ENCODE results near the gene NRL.

Gene NRL

DNA sequence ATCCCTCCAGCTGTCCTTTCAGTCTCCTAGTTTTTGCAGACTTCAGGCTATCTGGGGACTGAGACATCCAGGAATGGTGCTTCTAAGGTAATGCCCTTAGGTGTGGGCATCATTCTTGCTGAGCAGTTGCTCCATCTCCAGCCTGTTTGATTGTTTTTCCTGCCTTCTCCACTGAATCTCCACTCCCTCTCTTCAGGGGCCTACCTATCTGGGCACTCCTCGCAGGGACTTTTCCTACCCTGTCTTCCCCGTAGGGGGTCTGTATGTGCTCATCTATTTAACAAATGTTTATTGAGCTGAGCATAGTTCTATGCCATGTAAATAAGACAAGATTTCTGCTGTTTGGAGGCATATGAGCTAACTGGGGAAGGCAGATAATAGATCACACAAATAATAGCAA is 18.2 kb upstream of the NRL start:
- H3K36me3 ChIP-seq (ENCODE audit: control insufficient read depth in 2 of 2, insufficient read depth in 2 of 2, low read length in 2 of 2): peaks cover 7 to 8% of the 10 kb centered on the region in 2 donors
- no peak overlapping the region for H3K9ac ChIP-seq (ENCODE audit: low read length in 2 of 2)
- no peaks in the 10 kb centered on the region for H3K9me3 ChIP-seq (ENCODE audit: control insufficient read depth in 2 of 2, low read length in 2 of 2)
- no peak overlapping the region for H3K27ac ChIP-seq (ENCODE audit: low read length)
- no peak overlapping the region for H3K4me3 ChIP-seq (ENCODE audit: low read length in 2 of 2)
- no peaks in the 10 kb centered on the region for H3K27me3 ChIP-seq (ENCODE audit: control insufficient read depth in 1 of 2, insufficient read depth in 2 of 2, low read length in 2 of 2)
- peaks cover 23% of the 10 kb centered on the region for H3K4me1 ChIP-seq (ENCODE audit: control insufficient read depth, insufficient read depth, low read length)

DNA sequence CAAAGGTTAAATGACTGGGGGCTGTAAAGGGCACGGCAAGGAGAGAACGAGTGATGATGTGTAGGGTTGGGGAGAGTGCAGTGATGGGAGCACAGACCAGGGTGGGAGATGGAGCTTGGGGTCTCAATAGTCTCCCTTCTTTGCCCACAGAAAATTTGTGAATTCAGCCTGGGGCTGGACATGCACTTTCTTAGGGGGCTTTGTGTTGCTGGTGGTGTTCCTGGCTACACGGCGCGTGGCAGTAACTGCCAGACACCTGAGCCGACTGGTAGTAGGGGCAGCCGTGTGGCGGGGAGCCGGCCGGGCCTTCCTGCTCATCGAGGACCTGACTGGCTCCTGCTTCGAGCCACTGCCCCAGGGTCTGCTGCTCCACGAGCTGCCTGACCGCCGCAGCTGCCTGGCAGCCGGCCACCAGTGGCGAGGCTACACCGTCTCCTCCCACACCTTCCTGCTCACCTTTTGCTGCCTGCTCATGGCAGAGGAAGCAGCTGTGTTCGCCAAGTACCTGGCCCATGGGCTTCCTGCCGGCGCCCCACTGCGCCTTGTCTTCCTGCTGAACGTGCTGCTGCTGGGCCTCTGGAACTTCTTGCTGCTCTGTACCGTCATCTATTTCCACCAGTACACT is 17.4 kb upstream of the NRL start:
- H3K27ac ChIP-seq (ENCODE audit: low read length): no peak overlapping the region
- no peak overlapping the region for H3K9ac ChIP-seq (ENCODE audit: low read length in 2 of 2)
- H3K4me3 ChIP-seq (ENCODE audit: low read length in 2 of 2): no peak overlapping the region
- H3K9me3 ChIP-seq (ENCODE audit: control insufficient read depth in 2 of 2, low read length in 2 of 2): no peaks in the 10 kb centered on the region
- H3K36me3 ChIP-seq (ENCODE audit: control insufficient read depth in 2 of 2, insufficient read depth in 2 of 2, low read length in 2 of 2): no peaks in the 10 kb centered on the region
- H3K4me1 ChIP-seq (ENCODE audit: control insufficient read depth, insufficient read depth, low read length): peaks cover 15% of the 10 kb centered on the region
- H3K27me3 ChIP-seq (ENCODE audit: control insufficient read depth in 1 of 2, insufficient read depth in 2 of 2, low read length in 2 of 2): no peaks in the 10 kb centered on the region

DNA sequence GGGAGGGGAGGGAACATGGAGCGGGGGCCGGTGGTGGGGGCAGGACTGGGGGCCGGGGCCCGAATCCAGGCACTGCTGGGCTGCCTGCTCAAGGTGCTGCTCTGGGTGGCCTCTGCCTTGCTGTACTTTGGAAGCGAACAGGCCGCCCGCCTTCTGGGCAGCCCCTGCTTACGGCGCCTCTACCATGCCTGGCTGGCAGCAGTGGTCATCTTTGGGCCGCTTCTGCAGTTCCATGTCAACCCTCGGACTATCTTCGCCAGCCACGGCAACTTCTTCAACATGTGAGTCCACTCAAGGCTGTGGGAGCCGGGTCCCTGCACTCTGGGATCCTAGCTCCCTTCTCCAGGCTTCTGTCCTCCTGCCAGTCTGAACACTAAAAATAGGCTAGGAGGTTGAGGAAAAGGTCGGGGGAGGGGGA is 16.8 kb upstream of the NRL start:
- H3K9ac ChIP-seq (ENCODE audit: low read length in 2 of 2): no peak overlapping the region
- no peaks in the 10 kb centered on the region for H3K36me3 ChIP-seq (ENCODE audit: control insufficient read depth in 2 of 2, insufficient read depth in 2 of 2, low read length in 2 of 2)
- peaks cover 9% of the 10 kb centered on the region for H3K4me1 ChIP-seq (ENCODE audit: control insufficient read depth, insufficient read depth, low read length)
- no peak overlapping the region for H3K4me3 ChIP-seq (ENCODE audit: low read length in 2 of 2)
- H3K27ac ChIP-seq (ENCODE audit: low read length): no peak overlapping the region
- no peaks in the 10 kb centered on the region for H3K27me3 ChIP-seq (ENCODE audit: control insufficient read depth in 1 of 2, insufficient read depth in 2 of 2, low read length in 2 of 2)
- no peaks in the 10 kb centered on the region for H3K9me3 ChIP-seq (ENCODE audit: control insufficient read depth in 2 of 2, low read length in 2 of 2)

DNA sequence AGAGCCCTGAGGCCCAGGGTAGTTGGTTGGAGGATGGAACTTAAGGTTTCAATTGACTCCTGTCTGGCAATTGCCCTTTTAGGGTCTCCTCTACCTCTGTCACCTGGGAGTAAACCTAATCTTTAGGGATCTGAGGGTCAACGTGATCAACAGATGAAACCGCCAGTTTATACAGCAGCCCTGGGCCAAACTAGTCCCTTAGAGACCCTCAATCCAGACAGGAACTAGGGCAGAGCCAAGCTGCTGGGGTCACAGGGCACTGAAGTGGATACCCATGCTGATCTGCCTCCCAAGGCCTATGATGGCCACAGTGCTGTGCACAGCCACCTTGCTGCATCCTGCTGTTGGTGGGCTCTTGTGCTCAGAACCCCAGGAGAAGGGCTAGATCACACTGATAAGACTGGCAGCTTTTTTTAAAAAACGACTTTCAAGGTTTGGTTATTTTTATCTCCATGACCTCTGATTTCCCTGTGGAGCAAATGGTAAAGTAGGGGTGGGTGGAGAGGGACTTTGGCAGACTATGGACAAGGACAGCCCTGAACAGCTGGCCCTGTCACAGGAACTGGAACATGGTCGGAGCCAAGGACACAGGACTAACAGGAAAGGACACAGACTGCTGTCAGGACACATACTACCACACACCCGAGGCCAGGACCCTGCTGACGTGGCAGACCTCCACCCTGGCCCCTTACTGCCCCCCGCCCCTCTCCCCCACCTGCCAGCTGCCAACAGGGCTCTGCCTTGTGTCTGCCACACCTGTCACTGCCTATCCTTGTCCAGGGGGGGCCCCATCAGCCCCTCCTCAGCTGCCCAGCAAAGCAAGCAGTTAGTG is 16.2 kb upstream of the NRL start:
- Histone ChIP-seq H3K27me3 (ENCODE audit: control insufficient read depth in 1 of 2, insufficient read depth in 2 of 2, low read length in 2 of 2) (no peaks in the 10 kb centered on the region), H3K9me3 (ENCODE audit: control insufficient read depth in 2 of 2, low read length in 2 of 2) (no peaks in the 10 kb centered on the region), H3K4me1 (ENCODE audit: control insufficient read depth, insufficient read depth, low read length) (peaks cover 5% of the 10 kb centered on the region), H3K4me3 (ENCODE audit: low read length in 2 of 2) (no peak overlapping the region), H3K27ac (ENCODE audit: low read length) (no peak overlapping the region), H3K9ac (ENCODE audit: low read length in 2 of 2) (no peak overlapping the region), H3K36me3 (ENCODE audit: control insufficient read depth in 2 of 2, insufficient read depth in 2 of 2, low read length in 2 of 2) (no peaks in the 10 kb centered on the region)

DNA sequence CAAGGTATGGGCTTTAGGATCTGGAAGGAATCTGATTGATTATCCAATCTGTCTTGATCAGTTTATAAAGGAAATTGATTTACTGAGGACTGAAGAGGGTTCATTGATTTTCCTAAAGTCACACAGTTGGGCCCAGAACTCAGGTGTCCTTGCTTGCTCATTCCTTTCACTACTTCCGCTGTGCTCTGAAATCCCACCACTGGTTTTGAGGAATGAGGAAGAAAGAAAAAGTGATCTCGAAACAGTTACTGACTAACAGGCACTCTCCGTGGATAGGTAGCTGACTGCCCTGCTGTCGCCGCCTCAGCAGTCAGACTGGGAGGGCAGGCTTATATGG is 15.6 kb upstream of the NRL start, which contains the start of gene FITM1:
FITM1 (plus strand) TSS at position 280 of the 337 bp plus-strand sequence. CDS start 905 bp downstream, outside the sequence.
- Histone ChIP-seq H3K27ac (ENCODE audit: low read length) (no peak within 1 kb of the TSS), H3K27me3 (ENCODE audit: control insufficient read depth in 1 of 2, insufficient read depth in 2 of 2, low read length in 2 of 2) (no peaks in the 10 kb centered on the region), H3K9ac (ENCODE audit: low read length in 2 of 2) (no peak within 1 kb of the TSS), H3K4me1 (ENCODE audit: control insufficient read depth, insufficient read depth, low read length) (peaks cover 1% of the 10 kb centered on the region), H3K4me3 (ENCODE audit: low read length in 2 of 2) (no peak within 1 kb of the TSS), H3K36me3 (ENCODE audit: control insufficient read depth in 2 of 2, insufficient read depth in 2 of 2, low read length in 2 of 2) (no peaks in the 10 kb centered on the region), H3K9me3 (ENCODE audit: control insufficient read depth in 2 of 2, low read length in 2 of 2) (no peaks in the 10 kb centered on the region)

DNA sequence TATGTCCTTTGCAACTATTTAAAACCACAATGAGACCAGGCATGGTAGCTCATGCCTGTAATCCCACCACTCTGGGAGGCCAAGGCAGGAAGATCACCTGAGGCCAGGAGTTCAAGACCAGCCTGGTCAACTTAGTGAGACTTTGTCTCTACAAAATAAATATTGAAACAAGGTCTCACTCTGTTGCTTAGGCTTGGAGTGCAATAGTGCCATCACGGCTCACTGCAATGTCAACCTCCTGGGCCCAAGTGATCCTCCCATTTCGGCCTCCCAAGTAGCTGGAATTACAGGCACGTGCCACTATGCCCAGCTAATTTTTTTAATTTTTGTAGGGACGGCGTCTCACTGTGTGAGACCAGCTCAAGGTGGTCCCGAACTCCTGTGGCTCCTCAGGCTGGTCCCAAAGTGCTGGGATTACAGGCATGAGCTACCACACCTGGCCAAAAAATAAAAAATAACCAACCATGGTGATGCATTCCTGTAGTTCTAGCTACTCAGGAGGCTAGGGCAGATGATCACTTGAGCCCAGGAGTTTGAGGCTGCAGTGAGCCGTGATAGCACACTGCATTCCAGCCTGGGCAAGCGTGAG is 14.8 kb upstream of the NRL start:
- Histone ChIP-seq H3K4me1 (ENCODE audit: control insufficient read depth, insufficient read depth, low read length) (no peaks in the 10 kb centered on the region), H3K9ac (ENCODE audit: low read length in 2 of 2) (no peak overlapping the region), H3K4me3 (ENCODE audit: low read length in 2 of 2) (no peak overlapping the region), H3K27ac (ENCODE audit: low read length) (no peak overlapping the region), H3K9me3 (ENCODE audit: control insufficient read depth in 2 of 2, low read length in 2 of 2) (no peaks in the 10 kb centered on the region), H3K36me3 (ENCODE audit: control insufficient read depth in 2 of 2, insufficient read depth in 2 of 2, low read length in 2 of 2) (no peaks in the 10 kb centered on the region), H3K27me3 (ENCODE audit: control insufficient read depth in 1 of 2, insufficient read depth in 2 of 2, low read length in 2 of 2) (no peaks in the 10 kb centered on the region)

DNA sequence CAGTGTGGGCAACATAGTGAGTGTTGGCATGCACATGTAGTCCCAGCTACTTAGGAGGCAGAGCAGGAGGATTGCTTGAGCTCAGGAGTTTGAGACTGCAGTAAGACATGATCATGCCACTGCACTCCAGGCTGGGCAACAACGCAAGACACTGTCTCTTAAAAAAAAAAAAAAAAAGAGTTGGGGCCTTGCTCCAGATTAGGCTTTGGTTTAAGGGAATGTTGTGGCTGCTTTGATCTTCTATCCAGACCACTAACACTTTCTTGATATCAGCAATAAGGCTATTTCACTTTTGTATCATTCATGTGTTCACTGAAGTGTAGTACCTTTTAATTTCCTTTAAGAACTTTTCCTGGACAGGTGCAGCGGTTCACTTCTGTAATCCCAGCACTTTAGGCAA is 12.9 kb upstream of the NRL start:
- Histone ChIP-seq H3K36me3 (ENCODE audit: control insufficient read depth in 2 of 2, insufficient read depth in 2 of 2, low read length in 2 of 2) (peaks cover 8 to 9% of the 10 kb centered on the region in 2 donors), H3K4me1 (ENCODE audit: control insufficient read depth, insufficient read depth, low read length) (no peaks in the 10 kb centered on the region), H3K4me3 (ENCODE audit: low read length in 2 of 2) (no peak overlapping the region), H3K9ac (ENCODE audit: low read length in 2 of 2) (no peak overlapping the region), H3K9me3 (ENCODE audit: control insufficient read depth in 2 of 2, low read length in 2 of 2) (no peaks in the 10 kb centered on the region), H3K27me3 (ENCODE audit: control insufficient read depth in 1 of 2, insufficient read depth in 2 of 2, low read length in 2 of 2) (no peaks in the 10 kb centered on the region), H3K27ac (ENCODE audit: low read length) (no peak overlapping the region)

DNA sequence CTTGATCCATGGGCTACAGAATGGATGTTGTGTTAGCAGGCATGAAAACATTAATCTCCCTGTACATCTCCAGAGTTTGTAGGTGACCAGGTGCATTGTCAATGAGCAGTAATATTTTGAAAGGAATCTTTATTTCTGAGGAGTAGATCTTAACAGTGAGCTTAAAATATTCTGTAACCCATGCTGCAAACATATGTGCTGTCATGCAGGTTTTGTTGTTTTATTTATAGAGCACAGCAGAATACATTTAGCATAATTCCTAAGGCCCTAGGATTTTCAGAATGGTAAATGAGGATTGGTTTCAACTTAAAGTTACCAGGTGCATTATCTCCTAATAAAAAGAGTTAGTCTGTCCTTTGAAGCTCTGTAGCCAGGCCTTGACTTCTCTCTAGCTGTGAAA is 12.2 kb upstream of the NRL start:
- H3K4me1 ChIP-seq (ENCODE audit: control insufficient read depth, insufficient read depth, low read length): no peaks in the 10 kb centered on the region
- H3K9me3 ChIP-seq (ENCODE audit: control insufficient read depth in 2 of 2, low read length in 2 of 2): no peaks in the 10 kb centered on the region
- no peak overlapping the region for H3K27ac ChIP-seq (ENCODE audit: low read length)
- H3K27me3 ChIP-seq (ENCODE audit: control insufficient read depth in 1 of 2, insufficient read depth in 2 of 2, low read length in 2 of 2): no peaks in the 10 kb centered on the region
- no peak overlapping the region for H3K9ac ChIP-seq (ENCODE audit: low read length in 2 of 2)
- peaks cover 11 to 13% of the 10 kb centered on the region in 2 donors for H3K36me3 ChIP-seq (ENCODE audit: control insufficient read depth in 2 of 2, insufficient read depth in 2 of 2, low read length in 2 of 2)
- no peak overlapping the region for H3K4me3 ChIP-seq (ENCODE audit: low read length in 2 of 2)

DNA sequence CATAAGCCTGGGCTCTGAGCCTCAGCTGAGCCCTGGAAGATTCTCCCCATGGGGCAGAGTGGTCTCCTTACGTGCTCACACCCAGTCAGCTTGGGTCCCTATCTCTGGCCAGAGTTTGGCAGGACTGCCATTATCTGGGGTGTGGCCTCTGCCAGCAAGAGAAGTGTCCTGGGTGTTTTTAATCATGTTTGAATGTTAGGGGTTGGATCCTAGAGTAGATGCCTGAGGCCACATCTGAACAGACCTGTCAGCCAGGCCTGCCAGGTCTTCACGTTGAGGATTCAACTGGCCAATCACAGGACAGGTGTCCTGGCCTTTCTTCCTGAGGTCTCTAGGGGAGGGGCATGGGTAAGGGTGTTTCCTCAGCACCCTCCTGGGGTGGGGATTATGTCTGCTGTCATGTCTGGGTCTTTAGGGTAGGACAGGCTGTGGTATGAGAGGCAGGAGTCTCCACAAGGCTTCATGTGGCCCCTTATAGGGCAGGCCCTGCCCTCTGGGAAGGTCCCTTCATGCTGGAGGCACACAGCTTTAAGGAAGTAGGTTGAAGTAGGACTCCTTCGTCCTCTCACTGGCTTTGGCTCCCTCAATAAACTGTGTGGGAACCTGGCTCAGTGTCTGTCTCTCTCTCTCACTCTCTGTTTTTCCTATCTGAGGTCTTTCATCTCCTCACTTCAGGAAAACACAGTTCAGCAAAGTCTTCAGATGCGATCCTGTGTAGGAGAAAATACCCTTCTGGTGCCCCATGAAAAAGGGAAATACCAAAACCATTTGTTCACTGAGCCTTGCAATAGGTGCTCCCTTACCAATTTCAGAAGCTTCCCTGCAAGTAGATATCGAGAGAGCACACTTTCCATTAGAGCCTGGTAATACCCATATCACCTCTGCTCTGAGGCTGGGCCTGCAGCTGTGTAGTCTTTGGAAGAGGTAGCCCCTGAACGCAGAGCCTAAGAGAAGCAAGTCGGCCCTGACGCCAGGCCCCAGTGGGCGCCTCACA is 9.0 kb upstream of the NRL start:
- Histone ChIP-seq H3K27ac (ENCODE audit: low read length) (no peak overlapping the region), H3K36me3 (ENCODE audit: control insufficient read depth in 2 of 2, insufficient read depth in 2 of 2, low read length in 2 of 2) (peaks cover 34 to 36% of the 10 kb centered on the region in 2 donors)

DNA sequence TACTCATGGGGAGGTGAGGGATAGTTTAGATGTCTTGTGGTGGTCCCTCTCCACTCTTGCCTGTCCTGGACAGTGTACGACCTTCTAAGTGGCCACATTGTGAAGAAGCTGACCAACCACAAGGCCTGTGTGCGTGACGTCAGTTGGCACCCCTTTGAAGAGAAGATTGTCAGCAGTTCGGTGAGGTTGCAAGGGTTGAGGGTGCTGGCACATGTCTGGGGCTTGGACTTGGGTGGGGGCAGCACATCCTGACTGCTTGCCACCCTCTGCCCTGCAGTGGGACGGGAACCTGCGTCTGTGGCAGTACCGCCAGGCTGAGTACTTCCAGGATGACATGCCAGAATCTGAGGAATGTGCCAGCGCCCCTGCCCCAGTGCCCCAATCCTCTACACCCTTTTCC is 8.1 kb upstream of the NRL start:
- no peak overlapping the region for H3K4me3 ChIP-seq (ENCODE audit: low read length in 2 of 2)
- H3K4me1 ChIP-seq (ENCODE audit: control insufficient read depth, insufficient read depth, low read length): no peaks in the 10 kb centered on the region
- peaks cover 42 to 44% of the 10 kb centered on the region in 2 donors for H3K36me3 ChIP-seq (ENCODE audit: control insufficient read depth in 2 of 2, insufficient read depth in 2 of 2, low read length in 2 of 2)
- H3K9me3 ChIP-seq (ENCODE audit: control insufficient read depth in 2 of 2, low read length in 2 of 2): no peaks in the 10 kb centered on the region
- H3K27me3 ChIP-seq (ENCODE audit: control insufficient read depth in 1 of 2, insufficient read depth in 2 of 2, low read length in 2 of 2): no peaks in the 10 kb centered on the region
- H3K27ac ChIP-seq (ENCODE audit: low read length): no peak overlapping the region
- no peak overlapping the region for H3K9ac ChIP-seq (ENCODE audit: low read length in 2 of 2)

More for the DNA sequence above, 9.0 kb upstream of the NRL start:
- Histone ChIP-seq H3K4me1 (ENCODE audit: control insufficient read depth, insufficient read depth, low read length) (no peaks in the 10 kb centered on the region), H3K4me3 (ENCODE audit: low read length in 2 of 2) (no peak overlapping the region), H3K27me3 (ENCODE audit: control insufficient read depth in 1 of 2, insufficient read depth in 2 of 2, low read length in 2 of 2) (no peaks in the 10 kb centered on the region), H3K9me3 (ENCODE audit: control insufficient read depth in 2 of 2, low read length in 2 of 2) (no peaks in the 10 kb centered on the region), H3K9ac (ENCODE audit: low read length in 2 of 2) (no peak overlapping the region)
